Measurements from ENCODE around the gene GDF7.
A peak's percentile ranks its signal among the peaks of the same experiment; 100 is the strongest.

Gene GDF7

GRCh38 chr2:20662308-20662937 is 4.5 kb upstream of the GDF7 start:
- no peak overlapping the region for H2AK5ac ChIP-seq (ENCODE audit: low read length)
- H3K4me3 ChIP-seq (ENCODE audit: low read length), result no peak overlapping the region
- no peak overlapping the region for H3K4ac ChIP-seq (ENCODE audit: low read depth, low read length)
- H4K8ac ChIP-seq (ENCODE audit: low read depth, low read length), result no peak overlapping the region
- H3K36me3 ChIP-seq (ENCODE audit: control insufficient read depth, insufficient read depth, low read length), result no peaks in the 10 kb centered on the region
- H3K27ac ChIP-seq (ENCODE audit: low read depth, low read length), result no peak overlapping the region
- no peak overlapping the region for H2BK15ac ChIP-seq (replicated peaks; ENCODE audit: low read depth)
- no peak overlapping the region for H3K56ac ChIP-seq (ENCODE audit: low read length)
- H3K18ac ChIP-seq (ENCODE audit: low read length), result no peak overlapping the region
- no CpG with 5 or more reads among the region's 5 CpGs for WGBS (ENCODE audit: extremely low coverage, insufficient coverage, low lambda C conversion rate)
- H3K79me2 ChIP-seq (ENCODE audit: control insufficient read depth, insufficient read depth, low read length), result no peaks in the 10 kb centered on the region
- DNase-seq, result no peak
- H4K5ac ChIP-seq (ENCODE audit: low read length), result no peak overlapping the region
- no peaks in the 10 kb centered on the region for H3K79me1 ChIP-seq (ENCODE audit: low read length)
- H3K9ac ChIP-seq (ENCODE audit: low read length), result no peak overlapping the region
- H2BK120ac ChIP-seq (ENCODE audit: low read depth, low read length), result no peak overlapping the region
- no peak overlapping the region for H3K4me2 ChIP-seq (ENCODE audit: low read length)
- no peak overlapping the region for H2BK5ac ChIP-seq (ENCODE audit: low read length)
- no peak overlapping the region for H3K23ac ChIP-seq (ENCODE audit: low read length)
- H3K27me3 ChIP-seq (ENCODE audit: insufficient read depth, low read length, poor library complexity), result peaks cover 40% of the 10 kb centered on the region
- H3K4me1 ChIP-seq (ENCODE audit: control insufficient read depth, low read depth, low read length), result no peaks in the 10 kb centered on the region

GRCh38 chr2:20663196-20664070 is 3.5 kb upstream of the GDF7 start:
- peaks cover 50% of the 10 kb centered on the region for H3K27me3 ChIP-seq (ENCODE audit: insufficient read depth, low read length, poor library complexity)
- H2BK5ac ChIP-seq (ENCODE audit: low read length), result no peak overlapping the region
- H4K8ac ChIP-seq (ENCODE audit: low read depth, low read length), result no peak overlapping the region
- no peak overlapping the region for H3K4me2 ChIP-seq (ENCODE audit: low read length)
- no peak overlapping the region for H3K18ac ChIP-seq (ENCODE audit: low read length)
- no peak overlapping the region for H3K9ac ChIP-seq (ENCODE audit: low read length)
- H3K4ac ChIP-seq (ENCODE audit: low read depth, low read length), result no peak overlapping the region
- H2BK120ac ChIP-seq (ENCODE audit: low read depth, low read length), result no peak overlapping the region
- no peak overlapping the region for H4K5ac ChIP-seq (ENCODE audit: low read length)
- H2AK5ac ChIP-seq (ENCODE audit: low read length), result no peak overlapping the region
- no peaks in the 10 kb centered on the region for H3K4me1 ChIP-seq (ENCODE audit: control insufficient read depth, low read depth, low read length)
- DNase-seq, result no peak
- no peak overlapping the region for H3K27ac ChIP-seq (ENCODE audit: low read depth, low read length)
- WGBS (ENCODE audit: extremely low coverage, insufficient coverage, low lambda C conversion rate), result no CpG with 5 or more reads among the region's 7 CpGs
- H3K56ac ChIP-seq (ENCODE audit: low read length), result no peak overlapping the region
- H3K79me2 ChIP-seq (ENCODE audit: control insufficient read depth, insufficient read depth, low read length), result no peaks in the 10 kb centered on the region
- H3K79me1 ChIP-seq (ENCODE audit: low read length), result no peaks in the 10 kb centered on the region
- H3K4me3 ChIP-seq (ENCODE audit: low read length), result no peak overlapping the region
- no peaks in the 10 kb centered on the region for H3K36me3 ChIP-seq (ENCODE audit: control insufficient read depth, insufficient read depth, low read length)
- H2BK15ac ChIP-seq (replicated peaks; ENCODE audit: low read depth), result no peak overlapping the region
- H3K23ac ChIP-seq (ENCODE audit: low read length), result no peak overlapping the region

GRCh38 chr2:20664071-20664390 is 2.9 kb upstream of the GDF7 start:
- no peak overlapping the region for H2BK15ac ChIP-seq (replicated peaks; ENCODE audit: low read depth)
- H3K36me3 ChIP-seq (ENCODE audit: control insufficient read depth, insufficient read depth, low read length), result no peaks in the 10 kb centered on the region
- no peak overlapping the region for H2AK5ac ChIP-seq (ENCODE audit: low read length)
- peaks cover 56% of the 10 kb centered on the region for H3K27me3 ChIP-seq (ENCODE audit: insufficient read depth, low read length, poor library complexity)
- no peak overlapping the region for H2BK120ac ChIP-seq (ENCODE audit: low read depth, low read length)
- no peak overlapping the region for H3K4me3 ChIP-seq (ENCODE audit: low read length)
- no peaks in the 10 kb centered on the region for H3K79me1 ChIP-seq (ENCODE audit: low read length)
- H3K18ac ChIP-seq (ENCODE audit: low read length), result no peak overlapping the region
- H3K9ac ChIP-seq (ENCODE audit: low read length), result no peak overlapping the region
- H3K4me2 ChIP-seq (ENCODE audit: low read length), result no peak overlapping the region
- WGBS (ENCODE audit: extremely low coverage, insufficient coverage, low lambda C conversion rate), result no CpG with 5 or more reads among the region's 2 CpGs
- H4K5ac ChIP-seq (ENCODE audit: low read length), result no peak overlapping the region
- H3K79me2 ChIP-seq (ENCODE audit: control insufficient read depth, insufficient read depth, low read length), result no peaks in the 10 kb centered on the region
- no peak overlapping the region for H3K56ac ChIP-seq (ENCODE audit: low read length)
- H3K27ac ChIP-seq (ENCODE audit: low read depth, low read length), result no peak overlapping the region
- H3K4ac ChIP-seq (ENCODE audit: low read depth, low read length), result no peak overlapping the region
- no peak for DNase-seq
- no peak overlapping the region for H3K23ac ChIP-seq (ENCODE audit: low read length)
- H4K8ac ChIP-seq (ENCODE audit: low read depth, low read length), result no peak overlapping the region
- no peak overlapping the region for H2BK5ac ChIP-seq (ENCODE audit: low read length)
- H3K4me1 ChIP-seq (ENCODE audit: control insufficient read depth, low read depth, low read length), result no peaks in the 10 kb centered on the region

- H4K8ac ChIP-seq (ENCODE audit: low read depth, low read length), result no peak overlapping the region
- no peak overlapping the region for H2BK5ac ChIP-seq (ENCODE audit: low read length)
- H2BK15ac ChIP-seq (replicated peaks; ENCODE audit: low read depth), result no peak overlapping the region
- H3K4ac ChIP-seq (ENCODE audit: low read depth, low read length), result no peak overlapping the region
- DNase-seq, result no peak
- H2BK120ac ChIP-seq (ENCODE audit: low read depth, low read length), result no peak overlapping the region
- no peak overlapping the region for H3K18ac ChIP-seq (ENCODE audit: low read length)
- H3K4me1 ChIP-seq (ENCODE audit: control insufficient read depth, low read depth, low read length), result no peaks in the 10 kb centered on the region
- H3K79me1 ChIP-seq (ENCODE audit: low read length), result no peaks in the 10 kb centered on the region
- H3K79me2 ChIP-seq (ENCODE audit: control insufficient read depth, insufficient read depth, low read length), result no peaks in the 10 kb centered on the region
- no peak overlapping the region for H3K4me2 ChIP-seq (ENCODE audit: low read length)
- H3K56ac ChIP-seq (ENCODE audit: low read length), result no peak overlapping the region
- no CpG with 5 or more reads among the region's 17 CpGs for WGBS (ENCODE audit: extremely low coverage, insufficient coverage, low lambda C conversion rate)
- no peak overlapping the region for H3K23ac ChIP-seq (ENCODE audit: low read length)
- H3K27ac ChIP-seq (ENCODE audit: low read depth, low read length), result no peak overlapping the region
- H4K5ac ChIP-seq (ENCODE audit: low read length), result no peak overlapping the region
- H3K9ac ChIP-seq (ENCODE audit: low read length), result no peak overlapping the region
- no peaks in the 10 kb centered on the region for H3K36me3 ChIP-seq (ENCODE audit: control insufficient read depth, insufficient read depth, low read length)
- H3K27me3 ChIP-seq (ENCODE audit: insufficient read depth, low read length, poor library complexity), result peaks cover 62% of the 10 kb centered on the region
- no peak overlapping the region for H3K4me3 ChIP-seq (ENCODE audit: low read length)
- no peak overlapping the region for H2AK5ac ChIP-seq (ENCODE audit: low read length)
Measured at GRCh38 chr2:20664431-20665242, 2.3 kb upstream of the GDF7 start.

- no peak overlapping the region for H4K5ac ChIP-seq (ENCODE audit: low read length)
- no peaks in the 10 kb centered on the region for H3K4me1 ChIP-seq (ENCODE audit: control insufficient read depth, low read depth, low read length)
- peak overlapping the region; percentile 82 for H3K4me2 ChIP-seq (ENCODE audit: low read length)
- peak overlapping the region; percentile 37 for H3K23ac ChIP-seq (ENCODE audit: low read length)
- H2BK120ac ChIP-seq (ENCODE audit: low read depth, low read length), result no peak overlapping the region
- H3K79me1 ChIP-seq (ENCODE audit: low read length), result no peaks in the 10 kb centered on the region
- no peak overlapping the region for H3K9ac ChIP-seq (ENCODE audit: low read length)
- H3K79me2 ChIP-seq (ENCODE audit: control insufficient read depth, insufficient read depth, low read length), result no peaks in the 10 kb centered on the region
- H3K56ac ChIP-seq (ENCODE audit: low read length), result peak overlapping the region; percentile 78
- H3K4ac ChIP-seq (ENCODE audit: low read depth, low read length), result no peak overlapping the region
- H3K27ac ChIP-seq (ENCODE audit: low read depth, low read length), result no peak overlapping the region
- H3K4me3 ChIP-seq (ENCODE audit: low read length), result no peak overlapping the region
- no peak overlapping the region for H4K8ac ChIP-seq (ENCODE audit: low read depth, low read length)
- H2BK15ac ChIP-seq (replicated peaks; ENCODE audit: low read depth), result no peak overlapping the region
- no peak overlapping the region for H3K18ac ChIP-seq (ENCODE audit: low read length)
- DNase-seq, result no peak
- H3K36me3 ChIP-seq (ENCODE audit: control insufficient read depth, insufficient read depth, low read length), result no peaks in the 10 kb centered on the region
- peaks cover 70% of the 10 kb centered on the region for H3K27me3 ChIP-seq (ENCODE audit: insufficient read depth, low read length, poor library complexity)
- H2BK5ac ChIP-seq (ENCODE audit: low read length), result no peak overlapping the region
- no peak overlapping the region for H2AK5ac ChIP-seq (ENCODE audit: low read length)
- no CpG with 5 or more reads among the region's 49 CpGs for WGBS (ENCODE audit: extremely low coverage, insufficient coverage, low lambda C conversion rate)
Measured at GRCh38 chr2:20665243-20666004, 1.5 kb upstream of the GDF7 start.

Measured in mesendoderm (in vitro differentiated cells).